ENCODE measurements around the gene TEX101. TPM values are rescaled to one million over a fixed set of nuclear protein-coding genes. Genes with fewer than 3 reads are reported as not detected.

TEX101 gene
- total RNA-seq, 1 donor from 2014 or later, result not detected

DNA sequence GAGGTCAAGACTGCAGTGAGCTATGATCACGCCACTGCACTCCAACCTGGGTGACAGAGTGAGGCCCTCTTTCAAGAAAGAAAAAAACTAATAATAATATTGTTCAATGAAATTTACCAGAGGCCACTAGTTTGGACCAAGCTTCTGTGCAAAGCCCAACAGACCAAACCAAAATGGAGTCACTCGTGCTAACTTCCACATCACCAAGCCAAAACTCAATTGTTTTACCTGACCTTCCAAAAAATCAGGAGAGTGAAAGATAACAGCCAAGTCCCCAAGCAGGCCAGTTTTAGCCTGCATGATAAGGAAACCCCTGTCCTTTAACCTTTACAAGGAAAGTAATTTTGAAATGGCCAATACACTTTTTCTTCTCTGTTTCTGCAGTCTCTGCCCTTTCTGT is 30.7 kb downstream of the TEX101 start:
- no peak for DNase-seq (ENCODE audit: low read depth in 2 of 2)

DNA sequence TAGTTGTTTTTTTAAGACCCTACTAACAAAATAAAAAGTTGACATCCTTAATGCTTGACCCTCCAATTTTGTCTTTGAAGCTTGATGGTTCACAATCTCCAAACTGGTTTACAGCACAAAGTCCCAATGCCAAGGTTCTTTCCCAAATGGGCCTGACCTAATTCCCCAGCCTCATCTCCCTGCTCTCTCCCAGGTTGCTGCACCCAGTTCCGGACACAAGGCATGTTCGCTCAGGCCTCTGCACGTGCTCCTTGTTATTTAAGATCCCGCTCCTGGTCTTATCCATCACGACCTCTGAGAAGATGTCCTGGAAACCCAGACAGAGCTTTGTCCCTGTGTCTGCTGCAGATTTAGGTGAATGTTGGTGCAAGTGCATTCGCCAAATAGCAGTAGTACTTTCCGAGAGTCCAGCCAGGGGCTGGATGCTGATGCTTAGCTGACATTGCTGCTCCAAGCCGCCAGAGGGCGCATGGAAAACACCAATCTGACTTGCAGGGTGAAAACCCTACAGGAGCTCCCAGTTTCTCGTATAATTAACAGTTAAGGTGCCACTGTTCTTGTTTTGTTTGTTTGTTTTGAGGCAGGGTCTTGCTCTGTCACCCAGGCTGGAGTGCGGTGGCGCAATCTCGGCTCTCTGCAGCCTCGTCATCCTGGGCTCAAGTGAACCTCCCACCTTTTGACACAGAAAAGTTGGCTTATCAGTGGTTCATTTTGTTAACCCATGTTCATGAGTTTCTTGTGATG is 32.2 kb downstream of the TEX101 start:
- DNase-seq (ENCODE audit: low read depth in 2 of 2), result peak; percentile 75 to 86

DNA sequence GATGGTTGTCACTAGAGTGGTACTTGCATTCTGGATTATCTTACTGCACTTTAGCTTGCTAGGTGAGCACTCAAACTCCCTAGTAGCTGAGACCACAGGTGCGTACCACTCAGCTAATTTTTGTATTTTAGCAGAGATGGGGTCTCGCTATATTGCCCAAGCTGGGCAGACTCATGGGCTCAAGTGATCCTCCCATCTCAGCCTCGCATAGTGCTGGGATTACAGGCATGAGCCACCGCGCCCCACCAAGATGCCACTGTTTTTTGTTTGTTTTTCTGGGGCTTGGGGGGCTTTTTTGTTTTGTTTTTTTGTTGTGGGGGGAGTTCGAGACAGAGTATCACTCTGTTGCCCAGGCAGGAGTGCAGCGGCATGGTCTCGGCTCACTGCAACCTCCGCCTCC is 33.0 kb downstream of the TEX101 start:
- no peak for DNase-seq (ENCODE audit: low read depth in 2 of 2)

DNA sequence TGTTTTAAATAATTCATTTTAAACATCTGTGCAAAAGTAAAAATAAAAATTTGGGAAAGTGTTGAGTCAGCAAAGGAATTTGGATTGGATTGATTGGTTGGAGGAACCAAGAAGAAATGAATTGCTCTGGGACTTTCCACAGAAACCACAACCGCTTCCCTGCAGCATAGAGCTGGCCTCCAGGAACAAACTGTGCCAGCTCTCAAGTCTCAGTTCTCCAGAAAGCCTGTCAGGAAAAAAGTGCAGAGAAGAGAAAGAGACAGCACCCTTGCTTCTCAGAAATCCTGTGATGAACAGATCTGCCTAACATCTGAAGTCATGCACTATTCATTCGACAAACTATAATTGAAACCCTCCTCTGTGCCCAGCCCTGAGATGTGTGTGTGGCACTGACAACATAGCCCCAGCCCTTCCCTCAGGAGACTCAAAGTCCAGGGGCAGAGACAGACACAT is 35.9 kb downstream of the TEX101 start:
- peak in 1 of 2 donors; percentile 63 for DNase-seq (ENCODE audit: low read depth in 2 of 2)

DNA sequence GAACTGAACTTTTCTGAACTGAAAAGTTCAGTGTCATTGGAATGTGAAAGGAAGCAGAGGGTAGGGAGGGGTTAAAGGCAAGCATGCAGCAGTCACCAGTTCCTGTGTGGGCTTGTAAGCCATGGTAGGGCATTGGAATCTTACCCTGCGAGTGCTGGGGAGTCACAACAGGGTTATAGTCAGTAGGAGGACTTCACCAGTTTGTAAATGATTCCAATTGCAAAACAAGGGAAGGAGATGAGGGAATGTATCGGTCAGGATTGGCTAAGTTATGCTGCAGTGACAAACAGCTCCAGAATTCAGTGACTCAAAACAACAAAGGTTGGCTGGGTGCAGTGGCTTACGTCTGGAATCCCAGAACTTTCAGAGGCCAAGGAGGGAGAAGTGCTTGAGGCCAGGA is 37.9 kb downstream of the TEX101 start:
- DNase-seq (ENCODE audit: low read depth in 2 of 2), result peak in 1 of 2 donors; percentile 29

DNA sequence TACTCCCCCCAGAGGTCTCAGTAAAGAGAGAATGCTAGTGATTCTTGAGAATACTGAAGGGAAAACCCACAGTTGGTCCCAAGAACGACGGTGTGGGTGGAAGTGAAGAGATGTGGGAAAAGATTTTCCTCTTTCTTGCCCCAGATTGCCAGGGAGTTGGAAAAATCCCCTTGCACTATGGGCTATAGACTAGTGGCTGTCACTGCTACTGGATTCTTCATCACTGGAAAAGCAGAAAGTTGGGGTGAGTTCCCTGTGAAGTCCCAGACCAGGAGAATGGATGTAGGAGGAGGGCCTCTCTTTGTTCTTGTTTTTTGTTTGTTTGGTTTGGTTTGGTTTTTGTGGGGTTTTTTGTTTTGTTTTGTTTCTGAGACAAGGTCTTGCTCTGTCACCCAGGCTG is 39.3 kb downstream of the TEX101 start:
- no peak for DNase-seq (ENCODE audit: low read depth in 2 of 2)

DNA sequence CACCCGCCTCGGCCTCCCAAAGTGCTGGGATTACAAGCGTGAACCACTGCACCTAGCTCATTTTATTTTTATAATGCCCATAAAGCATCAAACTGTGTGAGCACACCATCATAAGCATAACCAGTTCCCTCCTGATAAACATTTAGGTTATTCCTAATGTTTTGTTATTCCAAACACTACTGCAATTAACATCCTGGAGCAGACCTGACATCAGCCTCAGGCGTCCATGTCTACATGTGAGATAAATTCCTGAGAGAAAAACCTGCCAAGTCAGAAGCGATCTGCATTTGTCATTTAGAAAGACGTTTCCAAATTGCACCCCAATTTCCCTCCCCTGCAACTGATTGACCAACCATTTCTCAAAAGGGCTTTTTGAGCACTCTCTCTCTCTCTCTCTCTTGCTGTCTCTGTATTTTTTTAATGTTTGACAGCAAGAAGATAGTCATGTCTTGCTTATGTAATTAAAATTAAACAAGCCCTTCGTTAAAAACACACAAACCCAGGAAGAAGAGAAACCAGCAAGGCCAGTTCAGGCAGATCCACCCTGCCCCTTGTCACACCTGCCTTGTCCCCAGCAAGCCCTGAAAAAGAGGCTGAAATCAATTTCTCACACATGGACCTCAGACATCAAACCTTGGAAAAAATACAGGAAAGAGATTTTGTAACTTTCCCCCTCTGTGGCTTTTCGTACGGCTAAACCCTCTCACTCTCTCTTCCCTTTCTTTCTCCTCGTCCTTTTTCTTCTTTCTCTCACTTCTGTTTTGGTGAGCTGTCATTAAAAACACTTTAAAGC is 40.8 kb downstream of the TEX101 start:
- DNase-seq (ENCODE audit: low read depth in 2 of 2), result no peak

DNA sequence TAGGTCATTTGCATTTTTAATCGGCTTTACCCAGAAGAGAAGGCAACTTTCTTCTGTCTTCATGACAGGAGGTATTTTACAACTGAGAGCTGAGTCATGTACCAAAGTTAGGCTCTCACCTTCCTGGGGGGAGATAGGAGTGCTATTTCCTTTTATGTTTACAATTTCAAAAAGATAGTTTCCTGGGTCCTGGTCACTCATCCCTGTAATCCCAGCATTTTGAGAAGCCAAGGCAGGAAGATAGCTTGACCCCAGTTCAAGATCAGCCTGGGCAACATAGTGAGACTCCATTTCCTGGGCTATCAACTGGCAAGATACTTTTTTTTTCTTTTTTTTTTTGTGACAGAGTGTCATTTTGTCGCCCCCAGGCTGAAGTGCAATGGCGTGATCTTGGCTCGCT is 43.1 kb downstream of the TEX101 start:
- no peak for DNase-seq (ENCODE audit: low read depth in 2 of 2)

DNA sequence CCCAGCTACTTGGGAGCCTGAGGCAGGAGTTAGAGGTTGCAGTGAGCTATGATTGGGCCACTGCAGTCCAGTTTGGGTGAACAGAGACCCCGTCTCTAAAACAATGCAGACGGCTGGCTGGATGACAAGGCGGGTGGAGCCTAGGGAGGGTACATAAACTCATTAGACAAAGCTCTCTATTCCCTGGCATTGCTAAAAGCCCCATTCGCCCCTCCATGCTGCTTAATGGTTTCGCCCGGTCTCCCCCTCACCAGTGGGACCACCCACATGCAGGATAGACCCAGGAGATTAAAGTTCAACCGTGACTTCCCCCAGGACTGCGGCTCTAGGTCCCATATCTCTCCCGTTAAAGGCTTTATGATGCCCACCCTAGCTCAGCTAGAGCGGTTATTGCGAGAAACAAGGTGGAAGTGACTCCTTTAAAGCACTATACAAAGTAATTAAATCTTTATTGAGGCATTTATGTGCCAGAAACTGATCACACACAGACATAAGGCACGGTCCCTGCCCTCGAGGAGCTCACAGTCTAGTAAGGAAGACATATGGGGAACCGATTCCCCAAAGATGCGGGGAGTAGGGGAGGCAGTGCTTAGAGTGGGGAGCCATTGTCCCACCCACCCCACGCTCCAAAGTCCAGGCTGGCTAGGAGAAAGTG is 45.8 kb downstream of the TEX101 start:
- no peak for DNase-seq (ENCODE audit: low read depth in 2 of 2)

DNA sequence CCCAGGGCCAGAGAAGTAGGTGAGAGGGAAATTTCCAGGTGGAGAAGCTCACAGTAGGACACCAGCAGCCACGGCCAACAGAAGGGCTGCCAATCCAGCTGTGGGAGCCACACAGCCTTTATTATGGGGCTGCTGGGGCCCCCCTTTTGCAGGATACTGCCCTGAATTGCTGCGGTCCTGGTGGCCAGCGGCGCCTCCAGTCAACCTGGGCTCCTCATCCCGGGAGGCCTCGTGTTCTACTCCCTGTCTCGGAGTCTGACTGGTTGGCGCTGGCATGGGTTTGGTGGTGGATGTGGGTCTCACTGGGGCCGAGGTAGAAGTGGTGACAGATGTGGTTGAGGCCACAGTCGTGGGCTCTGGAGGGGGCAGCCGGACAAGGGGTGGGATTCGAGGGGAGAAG is 46.6 kb downstream of the TEX101 start:
- no peak for DNase-seq (ENCODE audit: low read depth in 2 of 2)

DNA sequence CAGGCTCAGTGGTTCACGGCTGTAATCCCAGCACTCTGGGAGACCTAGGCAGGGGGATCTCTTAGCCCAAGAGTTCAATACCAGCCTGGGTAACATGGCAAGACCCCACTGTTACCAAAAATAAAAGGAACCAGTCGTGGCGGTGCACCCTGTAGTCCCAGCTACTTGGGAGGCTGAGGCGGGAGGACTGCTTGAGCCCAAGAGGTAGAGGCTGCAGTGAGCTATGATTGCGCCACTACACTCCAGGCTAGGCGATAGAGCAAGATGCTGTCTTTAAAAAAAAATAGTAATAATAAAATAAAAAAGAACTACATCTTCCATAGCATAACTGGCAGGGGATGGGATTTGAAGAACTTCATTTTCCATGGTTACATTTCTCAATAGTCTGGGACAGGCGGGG is 47.7 kb downstream of the TEX101 start:
- no peak for DNase-seq (ENCODE audit: low read depth in 2 of 2)

DNA sequence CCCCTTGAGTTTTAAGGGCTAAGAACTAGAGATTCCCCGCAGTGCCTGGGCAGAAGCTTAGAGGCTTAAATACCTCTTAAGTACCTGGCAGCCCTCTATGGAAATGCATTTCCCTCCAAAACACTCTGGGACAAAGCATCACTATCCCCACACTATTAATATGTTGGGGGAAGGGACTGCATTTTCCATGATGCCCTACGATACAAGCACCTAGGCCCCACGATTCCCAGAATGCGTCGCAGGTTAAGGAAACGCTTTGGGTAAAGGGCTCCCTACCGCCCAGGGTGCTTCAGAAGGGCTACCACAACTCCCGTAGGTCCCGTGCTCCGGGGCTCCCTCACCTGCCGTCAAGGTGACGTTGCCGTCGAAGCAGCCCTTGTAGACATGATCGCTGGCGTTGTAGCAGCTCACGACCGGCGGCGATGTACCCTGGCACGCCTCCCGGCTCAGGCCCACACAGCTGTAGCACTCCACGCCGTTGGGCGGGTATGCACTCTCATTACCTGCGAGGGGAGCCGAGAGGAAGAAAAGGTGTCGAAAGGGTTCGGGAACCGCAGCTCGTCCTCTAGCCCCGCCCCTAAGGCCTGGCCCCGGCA is 48.2 kb downstream of the TEX101 start:
- no peak for DNase-seq (ENCODE audit: low read depth in 2 of 2)

DNA sequence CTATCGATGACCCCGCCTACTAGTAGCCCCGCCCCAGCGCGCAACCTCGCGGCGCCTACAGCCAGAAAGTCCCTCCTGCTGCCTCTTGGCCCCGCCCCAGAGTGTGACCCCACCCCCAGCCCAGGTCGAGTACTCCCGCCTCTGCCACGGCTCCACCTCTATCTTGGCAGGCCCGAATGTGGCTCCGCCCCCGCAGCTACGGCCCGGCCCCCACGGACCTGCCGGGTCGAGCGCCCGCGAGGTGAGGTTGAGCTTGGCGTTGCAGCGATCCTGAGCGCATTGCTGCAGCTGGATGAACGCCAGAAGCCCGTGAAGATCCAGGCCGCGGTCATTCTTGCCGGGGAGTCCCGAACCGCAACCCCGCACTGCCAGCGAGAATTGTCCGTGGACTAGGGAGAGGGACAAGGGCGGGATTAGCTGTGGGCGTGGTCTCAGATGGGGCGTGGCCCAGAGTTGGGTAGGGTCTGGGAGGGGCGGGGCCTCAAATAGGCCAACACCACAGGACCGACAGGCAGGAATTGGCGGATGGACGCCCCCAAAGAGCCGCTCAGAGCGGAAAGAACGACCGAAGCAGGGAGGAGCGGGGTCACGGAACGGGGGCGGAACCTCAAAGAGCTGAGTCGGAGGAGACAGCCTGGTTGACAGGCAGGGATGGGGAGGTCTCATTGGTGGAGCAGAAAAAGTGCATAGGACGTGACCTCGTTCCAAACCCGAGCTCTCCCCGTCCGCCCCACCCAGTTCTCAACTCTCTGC is 48.9 kb downstream of the TEX101 start:
- DNase-seq (ENCODE audit: low read depth in 2 of 2), result peak; percentile 92 to 97

DNA sequence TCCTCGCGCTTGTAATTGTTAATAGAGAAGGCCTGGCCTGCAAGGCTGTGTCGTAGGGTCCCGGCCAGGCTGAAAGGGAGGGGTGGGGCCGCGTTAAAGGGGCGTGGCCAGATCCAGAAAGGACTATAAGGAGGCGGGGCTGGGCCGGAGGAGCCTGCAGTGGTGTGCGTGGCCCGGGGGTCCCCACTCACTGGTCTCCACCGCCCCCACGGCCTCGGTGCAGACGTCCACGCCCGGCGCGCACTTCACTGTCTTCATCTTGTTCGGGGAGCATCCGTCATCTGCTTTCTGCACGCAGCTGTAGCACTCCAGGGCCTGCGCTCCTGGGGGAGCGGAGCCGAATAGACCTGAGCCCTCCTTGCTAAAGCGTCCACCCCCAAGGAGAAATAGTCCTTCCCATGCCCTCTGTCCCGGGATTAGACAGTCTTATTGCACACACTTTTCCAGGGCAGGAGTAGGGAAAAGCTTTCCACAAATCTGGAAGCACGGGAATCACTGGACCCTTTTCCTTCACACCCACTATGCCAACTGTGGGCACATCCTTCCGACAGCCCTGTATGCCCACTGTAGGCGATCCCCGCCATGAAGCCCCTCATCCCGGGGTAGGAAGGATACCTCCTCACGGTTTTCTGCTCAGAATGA is 49.6 kb downstream of the TEX101 start:
- no peak for DNase-seq (ENCODE audit: low read depth in 2 of 2)

DNA sequence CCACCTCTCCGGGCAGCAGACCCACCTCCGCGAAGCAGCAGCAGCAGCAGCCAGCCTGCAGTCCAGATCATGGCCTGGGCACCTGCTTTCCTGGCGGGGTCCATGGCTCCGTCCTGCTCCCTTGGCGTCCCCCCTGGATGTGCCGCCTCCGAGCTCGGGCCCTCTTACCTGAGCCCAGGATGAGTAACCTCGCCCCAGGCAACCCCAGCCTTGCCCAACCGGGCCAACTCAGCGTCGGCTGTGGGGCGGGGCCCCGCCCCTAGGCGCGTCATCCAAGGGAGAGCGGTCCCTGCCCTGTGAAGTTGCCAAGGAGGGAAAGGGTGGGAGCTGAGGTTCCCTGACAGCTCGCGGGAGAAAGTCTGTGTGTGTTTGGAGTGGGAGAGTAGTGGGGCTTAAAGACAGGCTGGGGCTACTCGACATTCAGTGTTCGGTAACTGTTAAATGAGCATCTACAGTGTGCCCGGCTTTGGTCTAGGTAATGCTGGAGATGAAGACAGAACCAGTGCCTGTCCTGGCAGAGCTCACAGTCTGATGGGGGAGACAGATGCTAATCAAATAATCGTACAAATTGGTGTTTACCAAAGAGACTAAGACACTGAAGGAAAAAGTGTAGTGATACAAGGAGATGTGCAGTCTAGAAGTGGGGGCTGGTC is 50.9 kb downstream of the TEX101 start, which contains the start of gene LYPD3:
Gene LYPD3, minus strand, starts transcription at position 141 of the 653 bp plus-strand sequence. Its CDS starts 37 bp downstream, at position 104.
- no peak for DNase-seq (ENCODE audit: low read depth in 2 of 2)

DNA sequence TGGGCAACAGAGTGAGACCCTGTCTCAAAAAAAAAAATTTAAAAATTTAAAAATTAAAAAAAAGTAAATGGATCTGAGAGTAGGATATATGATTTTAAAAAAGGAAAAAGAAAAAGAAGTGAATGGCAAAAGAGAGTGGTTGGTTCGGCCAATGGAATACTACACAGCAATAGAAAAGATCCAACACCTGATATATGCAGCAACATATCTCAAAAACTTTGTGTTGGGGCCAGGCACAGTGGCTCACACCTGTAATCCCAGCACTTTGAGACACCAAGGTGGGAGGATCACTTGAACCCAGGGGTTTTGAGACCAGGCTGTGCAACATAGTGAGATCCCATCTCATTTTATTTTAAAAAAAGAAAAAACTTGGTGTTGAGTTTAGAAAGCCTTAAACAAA is 52.1 kb downstream of the TEX101 start:
- no peak for DNase-seq (ENCODE audit: low read depth in 2 of 2)

DNA sequence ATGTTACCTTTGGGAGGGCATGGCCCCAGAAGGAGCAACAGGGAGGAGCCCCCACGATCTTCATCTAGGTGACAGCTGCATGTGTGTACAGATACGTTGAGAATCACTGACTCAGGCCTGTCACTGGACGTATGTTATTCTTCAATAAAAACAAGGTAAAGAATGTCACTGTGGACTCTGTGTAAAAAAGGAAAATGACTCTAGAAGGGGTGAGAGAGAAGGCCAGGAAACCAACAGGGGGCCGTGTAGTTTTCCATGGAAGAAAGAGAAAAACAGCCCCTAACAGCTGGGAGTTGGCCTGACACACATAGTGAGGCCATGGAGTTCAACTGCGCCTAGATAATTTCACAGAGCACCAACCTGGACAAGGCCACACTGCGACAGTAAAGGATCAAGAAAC is 52.6 kb downstream of the TEX101 start:
- peak in 1 of 2 donors; percentile 79 for DNase-seq (ENCODE audit: low read depth in 2 of 2)

DNA sequence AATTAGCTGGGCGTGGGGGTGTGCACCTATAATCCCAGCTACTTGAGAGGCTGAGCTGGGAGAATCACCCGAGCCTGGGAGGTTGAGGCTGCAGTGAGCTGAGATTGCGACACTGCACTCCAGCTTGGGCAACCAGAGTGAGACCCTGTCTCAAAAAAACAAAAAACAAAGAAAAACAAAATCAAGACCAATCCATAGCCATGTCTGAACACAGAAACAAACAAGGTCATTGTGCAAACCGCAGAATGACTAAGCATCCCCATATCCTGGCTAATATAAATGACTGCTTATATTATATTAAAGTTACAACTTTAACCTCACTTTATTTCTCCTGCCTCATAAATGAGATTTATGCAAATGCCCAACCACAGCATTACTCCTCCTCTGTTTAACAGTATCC is 53.0 kb downstream of the TEX101 start:
- DNase-seq (ENCODE audit: low read depth in 2 of 2), result peak; percentile 68 to 72

Measured in lung microvascular endothelial cell (primary cell).